Measurements from ENCODE around the gene ARFGEF2. TPM values are rescaled to one million over a fixed set of nuclear protein-coding genes. Genes with fewer than 3 reads are reported as not detected.

ARFGEF2 gene
- total RNA-seq = 53.6 and 54.7 TPM in 2 replicates

DNA sequence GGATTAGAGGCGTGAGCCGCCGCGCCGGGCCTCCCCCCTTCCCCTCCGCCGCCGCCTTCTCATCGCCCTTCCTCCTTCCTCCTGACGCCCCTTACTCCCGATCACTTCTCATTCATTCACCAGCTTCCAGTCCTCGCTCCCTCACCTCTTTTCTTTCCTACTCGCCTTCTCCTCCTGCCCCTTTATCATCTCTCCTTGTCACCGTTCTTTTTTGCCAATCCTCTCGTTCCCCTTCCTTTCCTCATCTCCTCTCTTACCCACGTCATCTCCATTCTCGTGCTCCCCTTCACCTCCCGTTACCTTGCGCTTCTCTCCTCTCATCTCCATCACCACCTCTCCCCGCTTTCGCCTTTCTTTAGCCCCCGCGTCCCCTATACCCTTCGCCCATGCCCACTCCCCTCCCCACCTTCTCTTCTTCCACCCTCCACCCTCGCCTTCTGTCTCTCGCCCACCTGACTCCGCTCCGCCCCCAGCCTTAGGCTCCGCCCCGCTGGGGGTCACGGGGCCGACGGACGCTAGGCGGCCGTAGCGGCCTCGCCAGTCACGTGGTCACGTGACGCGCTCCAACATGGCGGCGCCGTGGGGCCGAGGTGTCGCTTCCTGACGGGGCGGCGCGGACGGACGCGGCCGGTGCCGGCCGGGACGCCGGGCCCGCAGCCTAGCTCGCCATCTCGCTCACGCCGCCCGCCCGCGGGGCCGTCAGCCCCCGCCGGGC lies at the start of gene ARFGEF2:
Gene ARFGEF2 (plus strand): TSS at position 544 of the 715 bp plus-strand sequence. CDS start 179 bp downstream, outside the sequence.

DNA sequence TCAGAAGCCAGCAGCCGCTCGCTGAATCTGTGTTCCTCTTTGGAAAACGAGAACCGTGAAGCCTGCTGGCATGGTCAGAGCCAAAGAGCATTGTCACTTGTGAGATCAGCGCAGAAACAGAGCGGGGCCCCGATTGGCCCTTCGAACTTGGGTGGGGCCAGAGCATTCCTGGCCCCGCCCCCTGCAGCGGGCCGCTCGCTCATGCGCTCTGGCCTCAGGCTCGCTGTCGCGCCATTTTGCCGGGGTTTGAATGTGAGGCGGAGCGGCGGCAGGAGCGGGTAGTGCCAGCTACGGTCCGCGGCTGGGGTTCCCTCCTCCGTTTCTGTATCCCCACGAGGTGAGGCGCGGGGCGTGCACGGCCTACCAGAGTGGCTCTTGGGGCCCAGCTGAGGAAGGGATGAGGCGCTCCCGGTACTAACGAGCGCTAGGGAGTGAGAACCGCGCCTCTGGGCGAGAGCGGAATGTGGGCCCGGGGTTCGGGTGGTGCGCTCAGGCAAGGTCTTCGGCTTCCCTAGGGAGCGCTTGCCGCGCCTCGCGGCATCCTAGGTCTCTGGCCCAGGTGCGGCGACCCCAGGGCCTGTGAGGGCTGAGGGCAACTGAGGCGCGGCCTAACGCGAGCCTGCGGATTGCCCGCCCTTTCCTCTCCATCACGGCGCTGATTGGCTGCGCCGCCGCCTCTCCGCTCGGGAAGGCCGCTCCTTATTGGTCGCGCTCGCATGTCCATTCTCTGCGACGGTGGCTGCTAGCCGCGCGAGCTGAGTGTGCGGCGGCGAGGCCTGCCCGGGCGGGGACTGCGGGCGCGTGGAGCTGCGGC lies 124.8 kb downstream of the ARFGEF2 start, which contains the start of gene CSE1L:
Gene CSE1L (plus strand): TSS at position 226 of the 814 bp plus-strand sequence. CDS start 12,152 bp downstream, outside the sequence.

Small RNA genes lying within 50 kb of the gene (small RNA-seq; reads per million reads assigned to genes)
- gene SNAP23P1 (ENCODE audit: low replicate concordance) = not detected

Other genes starting within 250 kb of the ARFGEF2 start
- 3.3 and 30.4 TPM in 2 replicates for gene PREX1, start 93.7 kb upstream of the ARFGEF2 start, total RNA-seq
- gene CSE1L, start 124.6 kb downstream of the ARFGEF2 start, total RNA-seq = 33.3 and 180 TPM in 2 replicates